Measurements from ENCODE around the gene CCDC63. TPM values are rescaled to one million over a fixed set of nuclear protein-coding genes. Genes with fewer than 3 reads are reported as not detected.

CCDC63 gene
- total RNA-seq, 6 donors from 2014 or later, result not detected

- Histone ChIP-seq H3K4me3 (no peak within 1 kb of the TSS), H3K9me3 (no peaks in the 10 kb centered on the region), H3K27ac (no peak within 1 kb of the TSS), H3K27me3 (no peaks in the 10 kb centered on the region), H3K4me1 (no peaks in the 10 kb centered on the region), H3K36me3 (no peaks in the 10 kb centered on the region)
- 67 to 78% methylated on average over 21 to 22 of the region's 22 CpGs for WGBS, 2 donors
- no peak for ATAC-seq (ENCODE audit: low FRiP score in 2 of 2)
- no peak for DNase-seq
- TF ChIP-seq POLR2A (IDR thresholded peaks at IDR 0.05), result no peak
- TF ChIP-seq EP300 (IDR thresholded peaks at IDR 0.05), result no peak
- TF ChIP-seq CTCF (IDR thresholded peaks at IDR 0.05), result no peak
- no peak for TF ChIP-seq POLR2AphosphoS5 (IDR thresholded peaks at IDR 0.05)
Measured at GRCh38 chr12:110920324-110920910, 73.6 kb downstream of the CCDC63 start, which contains the start of gene MYL2. Gene MYL2, minus strand, starts transcription at chr12:110920579. Its CDS starts 50 bp downstream, at chr12:110920529.

- no peak overlapping the region for H3K27ac ChIP-seq
- no peaks in the 10 kb centered on the region for H3K36me3 ChIP-seq
- no peaks in the 10 kb centered on the region for H3K27me3 ChIP-seq
- ATAC-seq (ENCODE audit: low FRiP score in 2 of 2) (no peak), DNase-seq (no peak)
- no peaks in the 10 kb centered on the region for H3K4me1 ChIP-seq
- WGBS, 2 donors, result 71 to 74% methylated on average over 10 of the region's 10 CpGs
- TF ChIP-seq CTCF (IDR thresholded peaks at IDR 0.05) (no peak), EP300 (IDR thresholded peaks at IDR 0.05) (no peak), POLR2AphosphoS5 (IDR thresholded peaks at IDR 0.05) (no peak), POLR2A (IDR thresholded peaks at IDR 0.05) (no peak)
- H3K4me3 ChIP-seq, result no peak overlapping the region
- H3K9me3 ChIP-seq, result no peaks in the 10 kb centered on the region
Measured at GRCh38 chr12:110921262-110921661, 74.5 kb downstream of the CCDC63 start.

GRCh38 chr12:110922652-110923051 is 75.9 kb downstream of the CCDC63 start:
- Histone ChIP-seq H3K27ac (no peak overlapping the region), H3K9me3 (no peaks in the 10 kb centered on the region), H3K4me3 (no peak overlapping the region), H3K36me3 (no peaks in the 10 kb centered on the region), H3K4me1 (no peaks in the 10 kb centered on the region), H3K27me3 (no peaks in the 10 kb centered on the region)
- WGBS, 2 donors, result 56 to 70% methylated on average over 7 of the region's 7 CpGs
- no peak for TF ChIP-seq EP300 (IDR thresholded peaks at IDR 0.05)
- TF ChIP-seq CTCF (IDR thresholded peaks at IDR 0.05), result no peak
- no peak for TF ChIP-seq POLR2AphosphoS5 (IDR thresholded peaks at IDR 0.05)
- no peak for TF ChIP-seq POLR2A (IDR thresholded peaks at IDR 0.05)
- ATAC-seq (ENCODE audit: low FRiP score in 2 of 2), result no peak
- DNase-seq, result no peak

GRCh38 chr12:110923192-110923591 is 76.4 kb downstream of the CCDC63 start:
- no peaks in the 10 kb centered on the region for H3K36me3 ChIP-seq
- no peaks in the 10 kb centered on the region for H3K27me3 ChIP-seq

More at GRCh38 chr12:110923192-110923591, 76.4 kb downstream of the CCDC63 start:
- 87 to 89% methylated on average over 4 of the region's 4 CpGs for WGBS, 2 donors
- DNase-seq (no peak), ATAC-seq (ENCODE audit: low FRiP score in 2 of 2) (no peak)
- Histone ChIP-seq H3K27ac (no peak overlapping the region), H3K4me3 (no peak overlapping the region), H3K4me1 (no peaks in the 10 kb centered on the region), H3K9me3 (no peaks in the 10 kb centered on the region)
- TF ChIP-seq CTCF (IDR thresholded peaks at IDR 0.05), result no peak
- TF ChIP-seq EP300 (IDR thresholded peaks at IDR 0.05), result no peak
- no peak for TF ChIP-seq POLR2A (IDR thresholded peaks at IDR 0.05)
- TF ChIP-seq POLR2AphosphoS5 (IDR thresholded peaks at IDR 0.05), result no peak
